GM19240 (cell line): ENCODE data around the gene C6.
"Not testable (repeated sequence)": the region's sequence is repeated elsewhere in the genome, so short reads cannot be mapped to it uniquely, and the experiment has no call there.

Source experiments
- DNase-seq: peaks from one replicate; pipeline ENCODE4 v3.0.0; 2011; ENCODE audit warnings: low spot score; ENCODE audit not compliant: insufficient read length

The C6 gene

DNA sequence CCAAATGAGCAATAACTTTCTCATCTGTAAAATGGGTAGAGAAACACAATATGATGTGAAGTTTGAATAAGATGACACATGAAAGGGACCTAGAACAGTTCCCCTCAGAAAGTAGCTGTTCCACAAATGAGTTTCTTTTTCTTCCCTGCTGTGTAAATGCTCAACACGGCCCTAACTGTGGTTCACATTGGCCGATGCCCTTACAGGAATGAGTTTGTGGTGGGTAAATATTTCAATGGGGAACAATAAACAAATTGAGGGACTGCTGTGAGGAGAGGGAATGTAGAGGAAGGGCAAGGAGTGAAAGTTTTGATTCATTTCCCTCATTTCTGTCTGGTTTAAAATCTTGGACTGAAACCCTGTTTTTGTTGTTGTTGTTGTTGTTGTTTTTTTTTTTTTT, 12.8 kb downstream of the C6 start:
- DNase-seq = no peak

- DNase-seq = no peak
Observed at GRCh38 chr5:41199660-41200059, 13.7 kb downstream of the C6 start.

GRCh38 chr5:41196197-41196596, 17.1 kb downstream of the C6 start:
- DNase-seq = no peak

GRCh38 chr5:41195228-41195627, 18.1 kb downstream of the C6 start:
- no peak for DNase-seq

GRCh38 chr5:41194339-41194738, 19.0 kb downstream of the C6 start:
- no peak for DNase-seq

GRCh38 chr5:41193456-41194205, 19.7 kb downstream of the C6 start:
- no peak for DNase-seq

DNA sequence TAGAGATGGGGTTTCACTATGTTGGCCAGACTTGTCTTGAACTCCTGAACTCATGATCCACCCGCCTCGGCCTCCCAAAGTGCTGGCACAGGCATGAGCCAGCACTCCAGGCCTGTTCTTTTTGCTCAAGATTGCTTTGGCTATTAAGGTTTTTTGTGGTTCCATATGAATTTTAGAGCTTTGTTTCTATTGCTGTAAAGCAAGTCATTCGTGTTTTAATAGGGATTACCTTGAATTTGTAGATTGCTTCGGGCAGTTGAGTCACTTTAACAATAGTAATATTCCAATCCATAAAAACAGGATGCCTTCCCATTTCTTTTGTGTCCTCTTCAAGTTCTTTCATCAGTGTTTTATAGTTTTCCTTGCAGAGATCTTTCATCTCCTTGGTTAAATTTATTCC, 22.1 kb downstream of the C6 start:
- no peak for DNase-seq

GRCh38 chr5:41186143-41186542, 27.2 kb downstream of the C6 start:
- DNase-seq = no peak

DNA sequence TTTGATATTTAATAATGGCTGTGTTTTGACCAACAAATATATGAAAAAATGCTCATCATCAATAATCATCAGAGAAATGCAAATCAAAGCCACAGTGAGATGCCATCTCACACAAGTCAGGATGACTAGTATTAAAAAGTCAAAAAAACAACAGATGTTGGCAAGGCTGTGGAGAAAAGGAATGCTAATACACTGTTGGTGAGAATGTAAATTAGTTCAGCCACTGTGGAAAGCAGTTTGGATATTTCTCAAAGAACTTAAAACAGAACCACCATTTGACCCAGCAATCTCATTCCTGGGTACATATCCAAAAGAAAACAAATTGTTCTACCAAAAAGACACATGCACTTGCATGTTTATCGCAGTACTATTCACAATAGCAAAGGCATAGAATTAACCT, 30.0 kb downstream of the C6 start:
- not testable (repeated sequence) for DNase-seq

GRCh38 chr5:41182666-41183065, 30.7 kb downstream of the C6 start:
- DNase-seq = no peak

DNA sequence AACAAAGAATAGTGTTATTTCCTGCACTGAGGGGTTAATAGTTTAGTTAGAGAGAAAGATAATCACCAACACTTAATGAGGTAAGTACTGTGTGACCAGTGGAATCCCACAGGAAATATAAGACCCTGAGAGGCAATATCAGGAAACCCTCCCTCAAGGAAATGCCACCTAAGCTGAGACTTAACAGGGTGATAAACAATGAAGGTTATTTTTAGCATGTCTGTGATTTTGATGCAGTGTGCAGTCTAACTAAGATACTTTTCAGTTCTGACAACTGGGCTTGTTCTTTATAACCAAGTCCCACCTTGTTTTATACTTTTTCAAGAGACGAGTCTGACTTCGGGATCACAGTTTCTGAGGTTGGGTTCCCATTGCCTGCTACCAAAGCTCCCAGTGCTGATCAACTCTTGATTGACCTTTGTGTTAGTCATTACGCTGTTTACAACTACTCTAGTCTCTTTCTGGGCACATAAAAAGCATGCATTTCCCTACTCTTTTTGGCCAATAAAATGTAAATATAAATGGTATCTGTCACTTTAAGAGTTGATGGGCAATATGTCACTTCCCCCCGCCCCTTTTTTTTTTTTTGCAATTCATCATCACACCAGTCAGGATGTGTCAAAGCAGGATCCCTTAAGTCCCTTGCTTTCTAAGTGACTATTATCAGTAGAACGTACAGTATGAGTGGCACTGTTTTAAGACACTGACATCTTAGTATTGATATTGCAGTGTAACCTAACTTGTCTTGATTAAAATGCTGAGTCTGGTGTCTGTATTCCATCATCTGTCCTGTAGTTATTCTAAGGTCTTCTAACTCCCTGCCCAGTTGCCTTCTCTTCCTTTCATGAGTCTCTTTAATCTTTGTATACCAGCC, 31.4 kb downstream of the C6 start:
- no peak for DNase-seq

DNA sequence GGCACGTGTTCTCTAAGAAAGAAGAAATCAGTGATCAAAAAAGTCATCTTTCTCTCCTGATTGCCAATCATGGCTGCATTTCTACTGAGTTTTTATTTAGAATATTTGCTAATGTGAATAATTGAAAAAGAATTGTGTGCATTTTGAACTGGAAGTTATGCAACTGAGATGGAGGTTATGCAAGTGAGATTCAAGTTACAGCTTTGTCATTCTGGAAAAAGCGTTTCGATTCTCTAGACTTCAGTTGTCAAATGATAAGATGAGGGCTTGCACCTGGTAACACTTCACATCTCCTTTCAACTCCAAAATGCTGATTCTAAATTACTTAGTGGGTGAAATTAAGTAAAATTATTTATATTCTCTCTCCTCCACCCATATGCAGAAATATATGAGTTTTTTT, 36.4 kb downstream of the C6 start:
- no peak for DNase-seq

- DNase-seq = no peak
Observed at GRCh38 chr5:41172012-41172411, 41.3 kb downstream of the C6 start.

DNA sequence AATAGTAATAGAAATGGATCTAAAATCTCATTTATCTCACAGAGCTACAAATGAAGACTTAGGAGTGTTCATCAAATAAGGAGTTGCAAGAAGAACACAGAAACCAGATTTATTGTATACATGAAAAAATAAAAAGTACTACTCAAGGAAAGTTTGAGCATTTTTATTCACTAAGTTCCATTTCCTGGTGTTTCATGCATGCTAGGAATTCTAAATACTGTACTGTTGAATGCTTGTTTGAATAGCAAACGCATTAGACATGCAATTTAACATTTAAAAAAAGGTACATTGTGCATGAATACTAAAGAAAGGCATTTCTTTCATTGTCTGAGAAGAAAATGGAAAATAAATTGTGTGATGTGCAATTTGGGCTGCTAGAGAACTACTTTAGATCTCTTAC, 52.1 kb downstream of the C6 start:
- no peak for DNase-seq

DNA sequence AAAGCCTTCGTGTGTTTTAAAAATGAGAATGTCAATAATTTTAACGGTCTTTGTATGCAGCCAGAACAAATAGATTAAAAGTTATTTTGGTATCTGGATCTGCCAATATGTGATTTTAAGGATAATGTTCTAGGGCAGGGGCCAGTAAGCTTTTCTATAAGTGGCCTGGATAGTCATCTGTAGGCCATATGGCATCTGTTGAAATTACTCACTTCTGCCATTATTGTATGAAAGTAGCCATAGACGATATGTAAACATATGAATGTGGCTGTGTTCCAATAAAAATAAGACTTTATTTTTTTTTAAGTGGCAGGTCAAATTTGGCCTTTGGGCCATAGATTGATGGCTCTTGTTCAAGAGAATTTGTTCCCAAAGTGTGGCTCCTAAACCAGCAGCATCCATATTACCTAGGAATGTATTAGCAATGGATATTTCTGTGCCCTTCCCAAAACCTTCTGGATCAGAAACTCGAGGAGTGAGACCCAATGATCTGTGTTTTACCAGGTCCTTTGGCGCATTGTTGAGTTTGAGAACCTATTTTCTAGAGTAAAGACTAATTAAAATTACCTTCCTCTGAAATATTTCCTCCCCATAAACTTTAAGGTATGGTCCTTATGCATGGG, 55.9 kb downstream of the C6 start:
- DNase-seq = no peak

DNA sequence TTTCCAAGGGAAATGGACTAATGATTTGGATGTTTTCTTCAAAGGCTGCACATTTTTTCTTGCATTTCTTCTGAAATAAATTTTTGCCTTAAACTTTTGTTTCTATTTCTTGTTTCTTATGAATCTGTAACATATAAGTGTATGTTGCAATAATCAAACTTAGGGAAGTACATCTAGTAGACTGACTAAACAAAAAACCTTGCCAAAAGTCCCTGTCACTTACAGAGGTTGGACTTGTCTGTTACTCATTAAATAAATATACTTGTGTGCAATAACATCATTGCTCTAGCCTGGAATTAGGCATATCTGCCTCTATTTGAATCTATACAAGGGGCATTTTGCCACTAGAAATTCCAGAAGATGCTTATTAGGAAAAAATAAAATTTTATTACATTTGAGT, 56.6 kb downstream of the C6 start:
- no peak for DNase-seq

DNA sequence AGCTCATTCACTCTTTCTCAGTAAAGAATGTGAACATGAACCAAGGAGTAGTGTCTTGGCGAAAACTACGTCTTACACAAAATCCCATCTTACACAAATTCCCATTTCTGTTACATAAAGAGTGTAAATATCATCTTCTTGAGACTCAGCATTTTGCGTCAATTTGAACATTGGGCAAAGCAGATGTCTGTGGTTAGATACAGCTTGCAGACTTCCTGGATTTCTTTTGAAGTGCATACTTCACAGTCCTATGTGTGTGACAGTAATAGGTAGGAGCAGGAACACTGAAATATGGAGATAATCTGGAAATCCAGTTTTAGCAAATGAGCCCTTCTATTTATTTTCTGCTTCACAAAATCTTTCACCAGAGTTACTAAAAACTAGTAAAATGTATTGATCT, 58.8 kb downstream of the C6 start:
- no peak for DNase-seq

DNA sequence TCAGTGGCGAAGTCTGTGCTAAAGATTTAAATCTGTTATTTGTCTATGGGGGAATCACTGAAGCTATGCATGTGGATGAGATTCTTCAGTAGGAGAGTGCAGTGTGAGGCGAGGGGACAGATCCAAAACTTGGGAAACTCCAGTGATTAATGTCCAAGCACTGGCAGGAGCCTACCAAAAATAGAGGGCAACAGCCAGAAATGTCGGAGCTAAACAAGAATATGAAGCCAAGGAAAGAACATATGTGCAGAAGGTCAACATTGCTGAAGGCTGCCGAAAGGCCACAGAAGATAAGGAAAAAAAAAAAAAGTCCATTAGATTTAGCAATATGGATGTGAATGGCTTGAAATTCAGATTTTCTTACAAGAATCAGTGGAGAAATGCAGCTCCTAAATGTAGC, 61.8 kb downstream of the C6 start:
- no peak for DNase-seq

- DNase-seq = no peak
Observed at GRCh38 chr5:41148448-41148847, 64.9 kb downstream of the C6 start.

DNA sequence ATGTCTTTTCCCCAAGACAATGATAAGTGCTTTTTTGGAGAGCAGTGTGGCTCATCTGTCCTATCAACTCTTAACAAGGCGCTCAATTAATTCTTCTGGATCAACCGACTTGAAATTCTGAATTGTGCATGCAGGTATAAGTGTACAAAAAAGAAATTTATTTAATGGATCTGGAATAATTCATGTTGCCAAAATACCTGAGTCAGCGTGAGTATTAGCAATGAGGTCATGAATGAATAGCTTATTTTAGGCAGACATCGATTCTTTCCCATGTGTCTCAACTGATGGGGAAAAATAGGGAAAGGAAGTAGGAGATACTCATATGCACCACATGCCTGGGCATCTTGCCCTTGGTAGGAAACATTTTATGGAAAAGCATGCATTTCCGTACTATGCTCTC, 68.0 kb downstream of the C6 start:
- no peak for DNase-seq

- DNase-seq = no peak
Observed at GRCh38 chr5:41143131-41143901, 70.0 kb downstream of the C6 start.
